Ishikawa (cell line): ENCODE measurements around the gene MSTN.

Experiments
- EGR1 ChIP-seq: IDR thresholded peaks from 2 replicates; pipeline ENCODE4 v1.6.1; 2012
- EP300 ChIP-seq: IDR thresholded peaks from 2 replicates; pipeline ENCODE4 v1.6.1; 2012; ENCODE audit warnings: borderline replicate concordance
- NFIC ChIP-seq: IDR thresholded peaks from 2 replicates; pipeline ENCODE4 v1.6.1; 2012
- TF ChIP-seq, protein P1 (sequence below): IDR thresholded peaks from 2 replicates; pipeline ENCODE4 v1.6.1; 2012; ENCODE audit warnings: low read depth, mild to moderate bottlenecking

DNA sequence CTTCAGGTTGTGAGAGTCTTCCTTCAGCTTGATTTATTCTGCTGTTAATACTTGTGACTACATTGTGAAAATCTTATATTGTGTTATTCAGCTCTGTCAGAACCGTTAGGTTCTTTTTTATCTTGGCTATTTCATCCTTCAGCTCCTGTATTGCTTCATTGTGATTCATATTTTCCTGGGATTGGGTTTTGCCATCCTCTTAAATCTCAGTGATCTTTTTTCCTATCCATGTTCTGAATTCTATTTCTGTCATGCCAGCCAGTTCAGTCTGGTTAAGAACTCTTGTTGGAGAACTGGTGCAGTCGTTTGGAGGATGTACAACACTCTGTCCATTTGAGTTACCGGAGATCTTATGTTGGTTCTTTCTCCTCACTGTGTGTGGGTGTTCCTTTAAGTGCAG, 19.1 kb downstream of the MSTN start:
- TF ChIP-seq, protein P1, sequence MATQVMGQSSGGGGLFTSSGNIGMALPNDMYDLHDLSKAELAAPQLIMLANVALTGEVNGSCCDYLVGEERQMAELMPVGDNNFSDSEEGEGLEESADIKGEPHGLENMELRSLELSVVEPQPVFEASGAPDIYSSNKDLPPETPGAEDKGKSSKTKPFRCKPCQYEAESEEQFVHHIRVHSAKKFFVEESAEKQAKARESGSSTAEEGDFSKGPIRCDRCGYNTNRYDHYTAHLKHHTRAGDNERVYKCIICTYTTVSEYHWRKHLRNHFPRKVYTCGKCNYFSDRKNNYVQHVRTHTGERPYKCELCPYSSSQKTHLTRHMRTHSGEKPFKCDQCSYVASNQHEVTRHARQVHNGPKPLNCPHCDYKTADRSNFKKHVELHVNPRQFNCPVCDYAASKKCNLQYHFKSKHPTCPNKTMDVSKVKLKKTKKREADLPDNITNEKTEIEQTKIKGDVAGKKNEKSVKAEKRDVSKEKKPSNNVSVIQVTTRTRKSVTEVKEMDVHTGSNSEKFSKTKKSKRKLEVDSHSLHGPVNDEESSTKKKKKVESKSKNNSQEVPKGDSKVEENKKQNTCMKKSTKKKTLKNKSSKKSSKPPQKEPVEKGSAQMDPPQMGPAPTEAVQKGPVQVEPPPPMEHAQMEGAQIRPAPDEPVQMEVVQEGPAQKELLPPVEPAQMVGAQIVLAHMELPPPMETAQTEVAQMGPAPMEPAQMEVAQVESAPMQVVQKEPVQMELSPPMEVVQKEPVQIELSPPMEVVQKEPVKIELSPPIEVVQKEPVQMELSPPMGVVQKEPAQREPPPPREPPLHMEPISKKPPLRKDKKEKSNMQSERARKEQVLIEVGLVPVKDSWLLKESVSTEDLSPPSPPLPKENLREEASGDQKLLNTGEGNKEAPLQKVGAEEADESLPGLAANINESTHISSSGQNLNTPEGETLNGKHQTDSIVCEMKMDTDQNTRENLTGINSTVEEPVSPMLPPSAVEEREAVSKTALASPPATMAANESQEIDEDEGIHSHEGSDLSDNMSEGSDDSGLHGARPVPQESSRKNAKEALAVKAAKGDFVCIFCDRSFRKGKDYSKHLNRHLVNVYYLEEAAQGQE = no peak
- TF ChIP-seq NFIC (no peak), EP300 (no peak), EGR1 (no peak)
